Type B pancreatic cell (in vitro differentiated cells): Measurements from ENCODE around the gene PTPRR. TPM values are rescaled to one million over a fixed set of nuclear protein-coding genes. Genes with fewer than 3 reads are reported as not detected.

ENCODE experiments used
- DNase-seq: peaks from one replicate; pipeline ENCODE4 v3.0.0; 2021; ENCODE audit warnings: mixed read lengths; ENCODE audit not compliant: unreplicated experiment; ENCODE audit errors: extremely low spot score
- H3K27ac Mint-ChIP-seq: 2 replicates; pipeline ENCODE4 v1.8.0; 2021; ENCODE audit warnings: mild to moderate bottlenecking, mixed read lengths
- H3K27me3 Mint-ChIP-seq: 2 replicates; pipeline ENCODE4 v1.8.0; 2021; ENCODE audit warnings: mixed read lengths
- H3K36me3 Mint-ChIP-seq: 2 replicates; pipeline ENCODE4 v1.8.0; 2021; ENCODE audit warnings: mixed read lengths
- H3K4me1 Mint-ChIP-seq: one replicate; pipeline ENCODE4 v1.8.0; 2021; ENCODE audit warnings: mixed read lengths; ENCODE audit not compliant: unreplicated experiment
- H3K4me3 Mint-ChIP-seq: 2 replicates; pipeline ENCODE4 v1.8.0; 2021; ENCODE audit warnings: mild to moderate bottlenecking, mixed read lengths
- H3K9me3 Mint-ChIP-seq: 2 replicates; pipeline ENCODE4 v1.8.0; 2021; ENCODE audit warnings: mixed read lengths
- CTCF ChIP-seq: fragments of 200-600 bp; sonication (generic); conservative IDR thresholded peaks from 2 replicates; pipeline ENCODE4 v1.5.0; 2021; ENCODE audit warnings: antibody characterized with exemption, mild to moderate bottlenecking
- total RNA-seq: library from RNA; stranded (reverse); gene quantifications from 2 replicates; pipeline ENCODE4 v1.2.1, GENCODE V29; 2021; ENCODE audit warnings: low replicate concordance

PTPRR gene
- total RNA-seq, 1 donor from 2014 or later = 0.77 TPM

- Mint-ChIP-seq H3K27me3 (peaks cover 25% of the 10 kb centered on the region), H3K9me3 (no peaks in the 10 kb centered on the region), H3K4me3 (no peak overlapping the region), H3K36me3 (no peaks in the 10 kb centered on the region), H3K27ac (no peak overlapping the region), H3K4me1 (no peaks in the 10 kb centered on the region)
- no peak for TF ChIP-seq CTCF
- no peak for DNase-seq
These were observed 300.9 kb downstream of the PTPRR start for GRCh38 chr12:70619471-70620152.

GRCh38 chr12:70618371-70618770, 302.2 kb downstream of the PTPRR start:
- Mint-ChIP-seq H3K9me3 (no peaks in the 10 kb centered on the region), H3K36me3 (no peaks in the 10 kb centered on the region), H3K4me3 (no peak overlapping the region), H3K4me1 (no peaks in the 10 kb centered on the region), H3K27ac (no peak overlapping the region), H3K27me3 (peaks cover 24% of the 10 kb centered on the region)
- no peak for DNase-seq
- TF ChIP-seq CTCF = no peak

DNA sequence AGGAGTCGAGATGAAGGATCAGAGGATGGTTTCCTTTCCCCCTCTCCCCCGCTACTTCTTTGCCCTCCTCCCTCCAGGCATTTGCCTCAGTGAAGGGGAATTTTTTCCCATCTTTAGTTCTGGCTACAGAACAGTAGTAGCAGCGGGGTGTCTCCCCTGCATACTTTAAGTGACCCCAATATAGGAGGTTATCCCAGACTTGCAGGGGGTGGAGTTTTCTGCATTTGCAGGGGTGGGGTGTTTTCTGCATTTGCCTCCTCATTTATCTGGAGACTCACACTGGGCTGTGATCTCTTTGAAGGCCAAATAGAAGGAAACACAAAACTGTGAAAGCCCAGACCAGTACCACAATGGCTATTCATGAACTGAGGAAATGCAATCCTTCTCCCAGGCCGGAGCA, 303.1 kb downstream of the PTPRR start:
- Mint-ChIP-seq H3K4me3 (no peak overlapping the region), H3K27me3 (peaks cover 25% of the 10 kb centered on the region), H3K4me1 (no peaks in the 10 kb centered on the region), H3K9me3 (no peaks in the 10 kb centered on the region), H3K36me3 (no peaks in the 10 kb centered on the region), H3K27ac (no peak overlapping the region)
- TF ChIP-seq CTCF = no peak
- no peak for DNase-seq

DNA sequence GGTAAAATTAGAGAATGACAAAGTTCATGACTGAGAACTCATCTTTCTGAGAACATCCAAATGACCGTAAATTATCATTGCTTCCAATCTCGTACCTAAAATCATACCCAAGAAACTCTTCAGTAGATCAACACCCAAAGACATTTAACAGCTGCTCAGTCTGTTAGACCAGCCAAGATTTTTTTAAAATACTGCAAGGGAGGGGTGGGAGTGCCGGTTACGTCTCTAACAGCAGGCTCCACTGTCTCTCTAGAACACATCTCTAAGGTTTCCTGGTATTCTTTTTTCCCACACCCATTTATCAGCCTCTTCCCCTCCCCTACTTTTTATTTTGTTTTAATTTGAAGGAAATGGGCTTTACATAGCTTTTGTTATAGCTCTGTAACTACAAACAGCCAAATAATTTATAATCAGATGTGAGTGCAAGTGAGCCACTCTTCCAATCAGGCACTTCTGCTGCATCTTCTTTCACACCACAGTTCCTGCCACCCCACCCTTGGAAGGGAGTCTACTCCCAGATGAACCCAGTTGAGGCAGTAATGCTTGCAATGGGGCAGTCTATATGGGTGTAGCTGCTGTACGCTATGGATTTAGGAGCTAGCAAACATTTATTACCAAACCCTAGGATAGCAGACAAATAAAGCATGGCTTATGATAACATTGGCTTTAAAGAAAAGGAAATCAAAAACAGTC, 305.2 kb downstream of the PTPRR start:
- Mint-ChIP-seq H3K27ac (no peak overlapping the region), H3K4me3 (no peak overlapping the region), H3K4me1 (peaks cover 12% of the 10 kb centered on the region), H3K27me3 (peaks cover 42% of the 10 kb centered on the region), H3K36me3 (no peaks in the 10 kb centered on the region), H3K9me3 (no peaks in the 10 kb centered on the region)
- DNase-seq = no peak
- TF ChIP-seq CTCF = no peak

DNA sequence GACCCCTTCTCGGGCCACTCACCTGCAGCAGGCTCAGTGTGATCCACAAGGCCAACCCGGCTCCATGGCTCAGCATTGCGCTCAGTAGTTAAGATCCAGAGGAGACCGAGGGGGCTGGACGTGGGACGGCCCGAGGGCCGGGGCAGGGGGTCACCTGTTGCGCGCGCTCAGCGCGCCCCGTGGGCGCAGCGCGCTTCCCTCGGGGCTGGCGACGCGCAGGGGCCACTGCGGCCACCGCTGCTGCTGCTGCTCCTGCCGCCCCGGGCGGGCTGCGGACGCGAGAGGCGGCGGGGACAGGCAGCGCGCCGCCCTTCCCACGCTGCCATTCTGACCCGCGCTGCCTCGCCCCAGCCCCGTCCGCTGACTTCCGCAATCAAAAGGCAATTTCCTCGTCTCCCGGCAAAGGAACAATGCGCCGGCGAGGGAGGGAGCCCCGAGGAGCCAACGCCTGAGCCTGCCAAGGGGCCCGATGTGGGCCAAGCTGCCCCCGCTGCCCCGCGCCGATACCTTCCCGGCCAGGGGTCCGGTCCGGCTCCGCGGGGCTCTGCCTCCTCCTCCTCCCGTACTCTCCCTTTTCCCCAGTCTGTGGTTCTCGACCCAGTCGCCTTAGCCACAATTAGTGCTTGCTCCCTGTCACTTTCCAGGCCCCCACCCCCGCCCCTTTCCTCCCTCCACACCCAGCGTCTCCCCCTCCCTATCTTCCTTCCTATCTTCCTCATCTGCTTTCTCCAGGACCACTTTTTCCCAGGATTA, 310.6 kb downstream of the PTPRR start:
- no peak for TF ChIP-seq CTCF

More for the DNA sequence above, 310.6 kb downstream of the PTPRR start:
- Mint-ChIP-seq H3K4me1 (peaks cover 13% of the 10 kb centered on the region), H3K36me3 (no peaks in the 10 kb centered on the region), H3K27me3 (peaks cover 66% of the 10 kb centered on the region), H3K27ac (peak overlapping the region; percentile 13), H3K4me3 (peak overlapping the region; percentile 88), H3K9me3 (no peaks in the 10 kb centered on the region)
- peak; percentile 71 for DNase-seq
